GM18867 (cell line): ENCODE results near the gene GNG13.
"Not testable (repeated sequence)": the region's sequence is repeated elsewhere in the genome, so short reads cannot be mapped to it uniquely, and the experiment has no call there.

Experiments
- ATAC-seq: cut with Tn5 transposase; IDR thresholded peaks from one replicate; pipeline ENCODE4 v1.9.1; 2021; ENCODE audit warnings: mild to moderate bottlenecking, moderate library complexity; ENCODE audit not compliant: unreplicated experiment

GNG13 gene

GRCh38 chr16:799948-800833 is at the start of gene GNG13:
Gene GNG13 (minus strand): TSS chr16:800734. CDS start chr16:799077, 1,657 bp downstream.
- ATAC-seq = no peak

GRCh38 chr16:848510-849253 is 48.1 kb upstream of the GNG13 start:
- ATAC-seq = no peak

GRCh38 chr16:847681-848445 is 47.3 kb upstream of the GNG13 start:
- ATAC-seq = no peak

- no peak for ATAC-seq
These were observed 46.6 kb upstream of the GNG13 start for GRCh38 chr16:847151-847550.

- ATAC-seq = no peak
These were observed 44.8 kb upstream of the GNG13 start for GRCh38 chr16:845351-845745.

- ATAC-seq = no peak
These were observed 44.3 kb upstream of the GNG13 start for GRCh38 chr16:844638-845350.

GRCh38 chr16:843771-844170 is 43.2 kb upstream of the GNG13 start:
- no peak for ATAC-seq

- no peak for ATAC-seq
These were observed 42.4 kb upstream of the GNG13 start for GRCh38 chr16:842711-843560.

- no peak for ATAC-seq
These were observed 41.5 kb upstream of the GNG13 start for GRCh38 chr16:842061-842476.

- no peak for ATAC-seq
These were observed 41.0 kb upstream of the GNG13 start for GRCh38 chr16:841455-842060.

GRCh38 chr16:840561-841454 is 40.3 kb upstream of the GNG13 start:
- no peak for ATAC-seq

GRCh38 chr16:839643-840408 is 39.3 kb upstream of the GNG13 start:
- ATAC-seq = no peak

GRCh38 chr16:838741-839140 is 38.2 kb upstream of the GNG13 start:
- no peak for ATAC-seq

- ATAC-seq = not testable (repeated sequence)
These were observed 36.3 kb upstream of the GNG13 start for GRCh38 chr16:836822-837221.

- ATAC-seq = no peak
These were observed 35.7 kb upstream of the GNG13 start for GRCh38 chr16:836221-836620.

- ATAC-seq = no peak
These were observed 34.8 kb upstream of the GNG13 start for GRCh38 chr16:835373-835772.

- ATAC-seq = no peak
These were observed 32.9 kb upstream of the GNG13 start for GRCh38 chr16:833411-833810.
